GM18873 (cell line): ENCODE measurements around the gene SORCS2.

Experiments
- ATAC-seq: cut with Tn5 transposase; IDR thresholded peaks from one replicate; pipeline ENCODE4 v1.9.1; 2021; ENCODE audit warnings: mild to moderate bottlenecking, moderate library complexity, moderate number of reproducible peaks; ENCODE audit not compliant: unreplicated experiment, low FRiP score

SORCS2 gene

GRCh38 chr4:7418131-7418943, 226.0 kb downstream of the SORCS2 start:
- no peak for ATAC-seq

DNA sequence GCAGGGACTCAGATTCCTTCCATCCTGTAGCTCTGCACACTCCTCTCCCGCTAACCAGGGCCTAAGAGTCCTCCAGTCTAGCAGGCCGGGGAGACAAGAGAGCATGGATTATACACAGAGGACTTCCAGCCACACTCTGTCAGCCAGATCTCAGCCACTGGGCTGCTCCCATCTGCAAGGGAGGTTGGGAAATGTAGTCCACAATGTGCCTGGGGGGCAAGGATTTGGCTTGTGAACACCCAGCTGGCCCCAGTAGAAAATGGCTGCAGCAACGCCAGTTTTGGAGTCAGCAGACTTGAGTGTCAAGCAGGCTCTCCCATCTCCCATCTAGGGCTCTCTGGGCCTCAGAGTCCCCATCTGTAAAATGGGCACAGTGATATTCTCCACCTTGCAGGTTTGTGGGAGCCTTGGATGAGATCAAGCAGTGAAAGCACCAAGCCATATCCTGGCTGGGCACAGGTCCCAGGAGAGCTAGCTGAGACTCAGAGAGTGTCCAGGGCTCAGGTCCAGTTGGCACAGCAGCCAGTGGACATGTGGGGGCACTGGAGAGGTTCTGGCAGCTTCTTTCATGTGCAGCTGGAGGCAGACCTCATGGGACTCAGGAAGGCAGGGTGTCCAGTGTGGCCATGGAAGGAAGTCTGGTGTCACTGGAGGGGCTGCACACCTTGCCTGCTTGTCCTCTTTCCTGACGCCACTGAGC, 227.8 kb downstream of the SORCS2 start:
- no peak for ATAC-seq

DNA sequence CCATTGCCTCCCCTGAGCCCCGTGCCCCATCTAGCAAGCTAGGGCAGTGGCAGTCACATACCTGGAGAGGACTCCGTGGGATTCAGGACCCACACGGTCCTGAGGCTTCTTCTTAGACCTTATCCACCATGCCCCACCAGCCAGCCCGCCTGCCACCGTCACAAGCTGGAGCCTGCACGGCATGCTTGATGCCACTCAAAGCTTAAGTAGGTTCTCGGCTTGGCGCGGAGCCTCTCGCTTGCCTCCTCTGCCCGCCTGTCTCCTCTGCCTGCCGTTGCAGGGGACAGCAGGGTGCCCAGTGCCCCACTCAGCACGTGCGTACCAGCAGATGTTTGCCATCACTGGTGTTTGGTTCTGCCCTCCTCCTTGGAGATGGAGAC, 228.3 kb downstream of the SORCS2 start:
- no peak for ATAC-seq

DNA sequence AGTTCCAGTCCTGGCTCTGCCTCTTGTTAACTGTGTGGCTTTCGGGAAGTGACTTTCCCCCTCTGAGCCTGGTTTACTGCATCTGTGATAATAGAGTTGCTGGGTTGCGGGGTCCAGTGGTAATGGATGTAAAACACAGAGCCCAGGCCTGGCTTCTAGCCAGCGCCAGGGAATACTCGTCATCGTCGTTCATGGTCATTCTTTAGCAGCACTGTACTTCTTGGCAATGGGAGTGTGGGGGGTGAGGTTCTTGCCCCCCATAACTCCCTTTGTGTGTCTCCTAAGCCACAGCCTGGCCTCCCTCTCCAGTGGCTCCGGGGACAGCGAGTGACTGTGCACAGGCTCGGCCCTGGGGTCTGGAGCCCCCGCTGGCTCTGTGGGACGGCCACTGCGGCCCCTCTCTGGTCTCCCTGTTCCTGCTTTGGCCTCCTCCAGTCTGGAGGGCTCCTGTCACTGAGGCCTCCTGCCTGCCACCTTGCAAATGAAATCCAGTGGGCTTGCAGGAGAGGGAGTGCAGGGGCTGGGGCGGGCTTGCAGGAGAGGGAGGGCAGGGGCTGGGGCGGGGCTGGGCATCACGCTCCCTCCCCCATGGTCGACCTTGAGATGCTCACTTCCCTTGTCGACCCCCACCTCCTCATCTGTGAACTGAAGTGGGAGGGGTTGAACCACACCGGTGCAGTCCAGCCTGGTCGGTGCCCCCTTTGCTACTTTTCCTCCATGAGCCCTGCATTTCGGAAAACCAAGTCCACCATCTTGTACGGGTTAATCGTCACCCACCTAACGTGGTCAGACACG, 229.2 kb downstream of the SORCS2 start:
- ATAC-seq, result no peak

DNA sequence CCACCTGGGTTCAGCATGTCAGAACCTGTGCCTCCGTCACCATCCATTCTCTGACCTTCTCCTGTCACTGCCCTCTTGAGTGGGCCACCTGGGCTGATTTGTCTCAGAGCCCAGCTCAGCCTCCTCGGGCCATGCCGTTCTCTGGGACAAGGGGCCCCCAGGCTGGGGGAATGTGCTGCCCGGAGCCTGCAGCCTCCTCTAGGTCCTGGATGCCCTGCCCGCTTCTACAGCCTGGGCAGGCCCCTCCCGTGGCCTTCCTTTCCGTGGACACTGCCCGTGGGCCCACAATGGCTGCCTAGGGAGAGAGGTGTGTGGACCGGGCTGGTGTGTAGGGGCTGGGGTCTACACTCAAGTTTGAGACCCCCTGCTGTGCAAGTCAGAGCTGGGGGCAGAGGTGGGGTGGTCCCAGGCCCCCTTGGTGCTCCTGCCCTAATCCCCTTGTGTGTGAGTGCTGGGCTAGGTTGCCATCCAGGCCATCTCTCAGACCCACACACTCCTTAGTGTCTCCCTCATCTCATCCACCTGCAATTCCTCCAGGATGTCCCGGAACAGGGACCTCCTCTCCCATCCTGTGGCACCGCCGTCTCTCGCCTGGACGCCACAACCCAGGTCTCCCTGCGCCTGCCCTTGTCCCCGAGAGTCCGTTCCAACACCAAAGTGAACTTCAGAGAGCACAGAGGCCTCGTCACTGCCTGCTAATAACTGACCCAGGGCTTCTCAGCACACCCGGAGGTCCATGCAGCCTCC, 230.0 kb downstream of the SORCS2 start:
- no peak for ATAC-seq

- ATAC-seq, result no peak
Observed at GRCh38 chr4:7422898-7423180, 230.5 kb downstream of the SORCS2 start.

GRCh38 chr4:7423391-7423790, 231.1 kb downstream of the SORCS2 start:
- ATAC-seq, result no peak

GRCh38 chr4:7423801-7424552, 231.6 kb downstream of the SORCS2 start:
- no peak for ATAC-seq

GRCh38 chr4:7424553-7425111, 232.3 kb downstream of the SORCS2 start:
- no peak for ATAC-seq

DNA sequence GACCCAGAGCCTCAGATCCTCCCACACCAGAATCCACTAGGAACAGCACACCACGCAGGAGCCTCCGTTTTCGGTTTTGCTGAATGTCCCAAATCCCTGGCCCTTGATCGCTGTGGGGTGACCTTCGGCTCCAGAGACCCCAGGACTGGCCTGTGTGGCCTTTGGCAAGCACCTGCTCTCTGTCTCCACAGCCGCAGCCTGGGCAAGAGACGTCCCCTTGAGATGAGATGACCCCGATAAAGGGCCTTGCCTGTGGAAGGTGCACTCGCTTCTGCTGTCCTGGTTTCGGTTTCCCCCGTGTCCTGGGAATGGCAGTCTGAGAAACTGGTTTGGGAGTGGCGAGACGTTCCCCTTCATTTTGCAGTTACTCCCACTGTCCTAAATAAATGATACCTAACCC, 232.8 kb downstream of the SORCS2 start:
- no peak for ATAC-seq

- ATAC-seq, result no peak
Observed at GRCh38 chr4:7425591-7426468, 233.5 kb downstream of the SORCS2 start.

GRCh38 chr4:7426525-7427171, 234.3 kb downstream of the SORCS2 start:
- no peak for ATAC-seq

DNA sequence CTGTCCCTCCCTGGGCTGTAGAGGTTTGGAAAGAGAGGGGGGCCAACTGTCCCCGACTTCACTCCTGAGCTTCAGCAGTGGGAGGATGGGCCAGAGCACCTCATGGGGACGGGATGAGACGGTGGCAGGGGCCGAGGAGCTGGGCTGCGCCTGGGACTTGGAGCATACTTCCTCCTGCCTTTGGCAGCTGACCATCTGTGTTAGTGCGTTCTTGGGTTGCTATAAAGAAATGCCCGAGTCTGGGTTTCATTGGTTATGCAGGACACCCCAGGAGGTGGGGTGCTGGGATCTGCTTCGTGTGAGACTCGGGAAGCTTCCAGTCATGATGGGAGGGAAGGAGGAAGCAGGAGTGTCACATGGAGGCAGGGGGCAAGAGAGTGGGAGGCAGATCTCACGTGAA, 235.0 kb downstream of the SORCS2 start:
- no peak for ATAC-seq

DNA sequence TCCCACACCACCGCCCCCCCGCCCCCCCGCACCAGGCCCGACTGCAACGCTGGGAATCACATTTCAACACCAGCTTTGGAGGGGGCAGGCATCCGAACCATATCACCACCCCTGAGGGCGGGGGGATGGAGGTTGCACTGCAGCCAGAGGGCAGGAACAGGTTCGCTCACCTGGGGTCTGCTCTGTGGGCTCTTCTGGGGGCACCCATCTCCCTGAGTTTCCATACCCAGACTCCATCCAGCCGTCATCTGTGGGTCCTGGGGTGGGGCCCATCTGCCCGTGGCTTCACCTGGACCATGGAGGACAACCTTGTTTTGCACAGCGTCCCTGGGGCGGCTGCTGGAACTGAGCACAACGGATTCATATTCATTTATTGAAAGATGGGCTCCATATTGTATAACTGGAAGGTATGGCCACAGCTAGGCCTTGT, 235.5 kb downstream of the SORCS2 start:
- no peak for ATAC-seq

DNA sequence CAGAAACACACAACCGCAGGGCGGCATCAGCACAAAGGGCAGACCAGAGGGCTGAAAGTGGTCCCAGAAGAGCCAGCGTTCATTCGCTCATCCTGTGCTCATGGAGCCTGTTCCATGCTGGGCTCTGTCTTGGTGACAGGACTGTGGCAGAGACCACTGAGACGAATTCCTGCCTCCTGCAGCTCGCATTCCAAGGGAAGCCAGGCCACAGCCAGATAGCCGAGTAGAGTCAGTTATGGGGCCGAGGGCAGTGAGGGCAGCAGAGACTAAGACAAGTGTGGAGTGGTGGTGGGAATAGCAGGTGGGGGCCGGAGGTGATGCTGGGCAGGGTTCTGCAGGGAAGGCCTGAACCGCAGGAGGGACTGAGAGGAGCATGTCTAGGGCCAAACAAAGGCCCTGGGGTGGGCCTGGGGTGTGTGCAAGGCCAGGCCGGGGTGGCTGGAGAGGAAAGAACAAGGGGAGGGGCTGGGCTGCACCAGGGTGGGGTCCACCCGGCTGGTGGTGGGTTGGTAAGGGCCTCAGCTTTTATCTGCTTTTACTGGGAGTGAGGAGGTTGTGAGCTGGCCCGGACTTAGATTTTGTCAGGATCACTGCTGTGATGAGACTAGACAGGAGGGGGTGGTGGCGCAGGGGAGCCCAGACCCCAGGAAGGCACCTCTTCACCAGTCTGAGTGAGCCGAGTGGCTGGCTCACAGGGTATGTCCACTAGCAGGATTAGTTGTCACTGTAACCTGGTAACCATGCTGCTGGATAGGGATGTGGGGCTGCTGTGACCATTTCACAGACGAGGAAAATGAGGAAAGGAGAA, 236.1 kb downstream of the SORCS2 start:
- ATAC-seq, result no peak

DNA sequence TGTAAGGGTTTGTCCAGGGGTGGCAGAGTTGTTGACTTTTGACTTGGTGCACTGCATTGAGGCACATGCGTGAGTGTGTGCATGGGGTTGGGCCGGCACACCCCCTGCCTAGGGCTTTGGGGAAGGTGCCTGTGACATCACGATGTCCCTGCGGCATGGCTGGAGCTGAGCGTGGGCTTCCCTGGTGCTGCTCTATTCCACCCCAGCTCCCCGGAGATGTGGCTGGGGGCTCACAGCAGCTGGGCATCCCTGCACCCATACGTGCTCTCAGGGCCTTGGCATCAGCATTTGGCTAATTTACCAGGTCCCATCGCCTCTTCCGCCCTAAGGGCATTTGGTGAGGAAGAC, 236.7 kb downstream of the SORCS2 start:
- no peak for ATAC-seq

DNA sequence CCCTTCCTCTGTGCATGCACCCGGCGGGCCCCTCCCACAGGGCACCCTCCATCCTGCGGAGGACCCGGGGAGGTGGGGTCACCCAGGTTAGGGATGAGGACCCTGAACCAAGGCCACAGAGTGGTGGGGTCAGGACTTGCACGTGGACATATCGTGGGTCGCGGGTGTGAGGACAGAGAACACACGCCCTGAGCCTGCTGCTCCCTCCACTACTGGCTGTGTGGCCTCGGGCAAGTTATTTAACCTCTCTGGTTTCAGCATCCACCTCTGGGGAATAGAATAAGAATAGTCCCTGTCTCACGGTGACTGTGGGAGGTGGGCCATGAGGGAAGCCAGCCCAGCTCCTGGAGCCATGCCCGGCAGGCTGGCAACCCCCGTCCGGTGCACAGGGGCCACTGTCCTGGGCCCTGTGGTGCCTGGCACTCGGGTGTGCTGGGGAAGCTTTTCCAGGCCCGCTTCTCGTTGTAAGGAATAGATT, 237.3 kb downstream of the SORCS2 start:
- ATAC-seq, result no peak
